GM18517 (cell line): ENCODE results near the gene RAB15.

ENCODE experiments used
- ATAC-seq: cut with Tn5 transposase; IDR thresholded peaks from one replicate; pipeline ENCODE4 v1.9.1; 2021; ENCODE audit warnings: mild to moderate bottlenecking, moderate library complexity; ENCODE audit not compliant: unreplicated experiment

RAB15 gene

GRCh38 chr14:64956697-64957406, 15.3 kb downstream of the RAB15 start:
- no peak for ATAC-seq

GRCh38 chr14:64955297-64955696, 16.8 kb downstream of the RAB15 start:
- ATAC-seq: no peak

GRCh38 chr14:64954491-64955240, 17.5 kb downstream of the RAB15 start:
- ATAC-seq: no peak

GRCh38 chr14:64953661-64954060, 18.5 kb downstream of the RAB15 start:
- ATAC-seq: no peak

GRCh38 chr14:64953310-64953654, 18.9 kb downstream of the RAB15 start:
- no peak for ATAC-seq

GRCh38 chr14:64952598-64953309, 19.4 kb downstream of the RAB15 start:
- peak; percentile 63 for ATAC-seq

GRCh38 chr14:64951724-64952123, 20.4 kb downstream of the RAB15 start:
- no peak for ATAC-seq

- ATAC-seq: no peak
Measured at GRCh38 chr14:64951291-64951690, 20.8 kb downstream of the RAB15 start.

GRCh38 chr14:64950889-64951288, 21.2 kb downstream of the RAB15 start:
- no peak for ATAC-seq

- ATAC-seq: no peak
Measured at GRCh38 chr14:64948612-64949210, 23.4 kb downstream of the RAB15 start.

GRCh38 chr14:64947710-64948611, 24.2 kb downstream of the RAB15 start:
- ATAC-seq: no peak

- ATAC-seq: no peak
Measured at GRCh38 chr14:64946310-64947045, 25.7 kb downstream of the RAB15 start.

- ATAC-seq: no peak
Measured at GRCh38 chr14:64945431-64946178, 26.5 kb downstream of the RAB15 start.

- no peak for ATAC-seq
Measured at GRCh38 chr14:64944861-64945260, 27.3 kb downstream of the RAB15 start.

- no peak for ATAC-seq
Measured at GRCh38 chr14:64944041-64944440, 28.1 kb downstream of the RAB15 start.

GRCh38 chr14:64943556-64943955, 28.6 kb downstream of the RAB15 start:
- no peak for ATAC-seq

- no peak for ATAC-seq
Measured at GRCh38 chr14:64942531-64943111, 29.5 kb downstream of the RAB15 start, which contains the start of gene GPX2. TSS of gene GPX2 (minus strand) at chr14:64942745. CDS start at chr14:64942726, 19 bp downstream.

GRCh38 chr14:64940336-64940910, 31.7 kb downstream of the RAB15 start:
- ATAC-seq: no peak
